ENCODE results near the gene CCDC6.

DNA sequence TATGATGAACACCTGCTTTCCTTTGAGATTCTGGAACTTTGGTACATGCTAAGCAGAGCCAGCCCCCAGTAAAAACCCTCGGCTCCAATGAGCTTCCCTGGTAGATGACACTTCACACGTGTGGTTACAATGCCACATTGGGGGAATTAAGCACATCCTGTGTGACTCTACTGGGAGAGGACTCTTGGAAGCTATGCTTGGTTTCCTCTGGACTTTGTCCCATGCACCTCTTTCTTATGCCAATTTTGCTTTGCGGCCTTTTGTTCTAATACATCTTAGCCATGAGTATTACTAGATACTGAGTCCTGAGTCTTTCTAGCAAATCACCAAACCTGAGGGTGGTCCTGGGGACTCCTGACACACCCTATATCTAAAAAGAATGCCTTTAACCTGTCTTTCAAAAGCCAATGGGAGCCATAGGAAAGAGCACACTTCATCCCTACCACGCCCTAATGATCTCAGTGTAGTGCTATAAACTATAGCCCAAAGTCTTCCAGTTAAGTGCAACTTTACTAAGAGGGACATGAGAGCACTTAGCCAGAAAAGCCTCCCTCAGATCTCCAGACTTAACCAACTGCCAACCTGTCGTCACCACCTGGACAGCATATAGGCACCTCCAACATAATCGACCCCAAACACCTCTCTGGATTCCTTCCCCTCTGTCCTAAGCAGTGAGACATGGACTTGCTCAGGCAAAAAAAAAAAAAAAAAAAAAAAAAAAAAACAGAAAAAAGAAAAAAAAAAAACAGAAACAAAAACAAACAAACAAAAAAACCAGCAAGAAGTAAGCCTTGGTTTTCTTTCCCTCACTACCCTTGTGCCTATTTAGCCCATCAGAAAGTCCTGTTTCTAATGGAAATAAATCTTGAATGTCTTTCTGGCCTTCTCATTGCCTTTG is 37.4 kb downstream of the CCDC6 start:
- TF ChIP-seq CTCF (IDR thresholded peaks at IDR 0.05; ENCODE audit: poor library complexity, severe bottlenecking), result no peak
- no peak for TF ChIP-seq EP300 (conservative IDR thresholded peaks at IDR 0.05; ENCODE audit: poor library complexity, severe bottlenecking)

All from neural cell (in vitro differentiated cells).